WI38 (cell line): Measurements from ENCODE around the gene CTNND2.

Experiments
- H3K4me3 ChIP-seq: 2 replicates; pipeline ENCODE4 v1.5.1; 2011; ENCODE audit warnings: low read depth, mild to moderate bottlenecking, control low read depth, low read length
- CTCF ChIP-seq: IDR thresholded peaks from 2 replicates; pipeline ENCODE4 v1.5.1; 2012; ENCODE audit warnings: low read depth, mild to moderate bottlenecking, control low read depth, low read length

The CTNND2 gene

DNA sequence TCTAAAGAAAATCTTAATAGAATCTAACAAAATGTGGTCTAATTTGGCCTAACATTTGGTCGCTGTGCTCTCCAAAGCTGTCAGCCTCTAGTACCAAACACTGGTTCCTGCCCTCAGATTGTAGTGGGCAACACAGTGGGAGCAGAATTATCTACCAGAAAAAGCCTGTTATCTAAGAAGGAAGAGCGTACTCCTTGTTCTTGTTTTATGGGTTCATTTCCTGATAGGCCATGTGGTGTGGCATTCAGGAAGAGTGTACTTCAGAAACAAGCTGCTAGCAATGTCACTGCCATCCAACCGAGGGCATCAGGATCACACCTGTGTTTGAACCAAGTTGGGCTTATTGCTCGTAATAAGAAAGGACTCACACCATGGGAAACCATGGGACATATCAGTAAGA, 655.3 kb downstream of the CTNND2 start:
- H3K4me3 ChIP-seq, result no peak overlapping the region
- TF ChIP-seq CTCF, result no peak

DNA sequence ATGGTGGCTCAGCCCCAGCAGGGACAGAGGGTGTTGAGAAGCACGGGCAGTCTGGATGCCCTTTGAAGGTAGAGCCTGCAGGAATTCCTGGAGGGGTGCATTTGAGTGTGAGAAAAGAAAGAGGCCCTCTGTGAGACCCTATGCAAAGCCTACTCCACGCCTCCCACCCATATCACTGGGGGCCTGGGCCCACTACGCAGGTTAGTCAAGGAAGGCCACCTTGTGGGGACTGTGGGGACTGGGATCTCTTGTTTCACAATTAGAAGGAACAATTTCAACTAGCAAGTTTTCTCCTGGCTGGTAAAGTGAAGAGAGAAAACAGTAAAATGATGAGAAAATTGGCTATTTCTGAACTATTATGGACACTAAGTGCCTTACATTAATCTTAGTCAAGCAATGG, 657.0 kb downstream of the CTNND2 start:
- TF ChIP-seq CTCF, result no peak
- no peak overlapping the region for H3K4me3 ChIP-seq

DNA sequence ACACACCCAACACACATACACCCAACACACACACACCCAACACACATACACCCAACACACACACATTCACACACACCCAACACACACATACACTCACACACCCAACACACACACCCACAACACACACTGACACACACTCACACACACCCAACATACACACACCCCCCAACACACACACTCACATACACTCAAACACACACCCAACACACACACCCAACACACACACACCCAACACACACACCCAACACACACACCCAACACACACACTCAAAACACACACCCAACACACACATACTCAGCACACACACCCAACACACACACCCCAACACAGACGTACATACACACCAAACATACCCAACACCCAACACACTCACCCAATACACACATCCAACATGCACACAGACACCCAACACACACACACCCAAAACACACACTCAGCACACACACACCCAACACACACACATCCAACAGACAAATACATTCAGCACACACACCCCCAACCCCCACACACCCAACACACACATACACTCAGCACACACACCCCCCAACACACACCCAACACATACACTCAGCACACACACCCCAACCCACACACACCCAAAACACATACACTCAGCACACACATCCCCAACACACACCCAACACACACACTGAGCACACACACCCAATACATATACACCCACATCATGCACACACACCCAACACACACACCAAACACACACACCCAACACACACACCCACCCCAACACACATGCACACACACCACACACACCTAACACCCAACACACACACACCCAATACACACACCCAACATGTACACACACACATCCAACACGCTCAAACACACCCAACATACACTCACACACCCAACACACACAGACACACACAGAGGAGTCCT, 663.7 kb downstream of the CTNND2 start:
- no peak for TF ChIP-seq CTCF

DNA sequence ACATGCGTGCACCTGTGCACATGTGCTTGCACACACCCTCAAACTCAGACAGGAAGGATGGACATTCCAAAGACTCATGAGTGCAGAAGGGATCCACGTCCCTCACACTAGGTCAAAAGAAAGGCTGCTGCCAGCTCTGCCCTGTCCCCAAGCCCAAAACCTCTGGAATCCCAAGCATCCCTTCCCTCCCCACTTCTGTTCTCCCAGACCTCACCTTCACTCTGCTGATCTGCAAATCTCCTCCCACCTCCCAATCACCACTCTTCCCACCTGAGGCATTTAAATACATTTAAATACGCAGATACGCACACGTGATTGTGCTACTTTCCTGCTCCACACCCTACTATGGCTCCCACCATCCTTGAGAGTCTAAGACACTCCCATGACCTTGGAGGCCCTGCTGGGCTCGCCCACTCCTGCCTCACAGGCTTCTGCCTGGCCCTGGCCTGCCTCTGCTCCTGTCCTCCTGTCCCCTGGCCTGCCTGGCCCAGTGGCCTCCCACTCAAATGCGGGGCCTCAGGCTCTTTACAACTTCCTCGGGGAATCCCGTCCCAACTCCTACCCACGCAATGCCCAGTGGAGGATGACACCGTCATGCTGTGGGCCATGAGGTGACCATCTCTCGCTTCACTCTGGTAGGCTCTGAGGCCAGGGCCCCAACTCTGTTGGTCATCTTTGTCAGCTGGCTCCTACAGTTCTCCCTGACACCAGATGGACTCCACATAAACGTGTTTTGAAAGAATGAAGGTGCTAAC, 664.8 kb downstream of the CTNND2 start:
- H3K4me3 ChIP-seq, result no peak overlapping the region
- no peak for TF ChIP-seq CTCF

More for the DNA sequence above, 663.7 kb downstream of the CTNND2 start:
- H3K4me3 ChIP-seq, result no peak overlapping the region

- no peak overlapping the region for H3K4me3 ChIP-seq
- no peak for TF ChIP-seq CTCF
Measured at GRCh38 chr5:11234501-11234911, 669.7 kb downstream of the CTNND2 start.

GRCh38 chr5:11230890-11231289, 673.4 kb downstream of the CTNND2 start:
- H3K4me3 ChIP-seq, result no peak overlapping the region
- TF ChIP-seq CTCF, result no peak

GRCh38 chr5:11227064-11227463, 677.2 kb downstream of the CTNND2 start:
- TF ChIP-seq CTCF, result no peak
- no peak overlapping the region for H3K4me3 ChIP-seq
